Pancreas (tissue), 10 donors: Measurements from ENCODE around the gene ORC3. TPM values are rescaled to one million over a fixed set of nuclear protein-coding genes. Genes with fewer than 3 reads are reported as not detected.
"Not testable (repeated sequence)": the region's sequence is repeated elsewhere in the genome, so short reads cannot be mapped to it uniquely, and the experiment has no call there.

ENCODE experiments used
- ATAC-seq, 4 donors: fragments of 200-7000 bp; cut with Tn5 transposase; one replicate each; pipeline versions ENCODE4 v1.8.0 to v1.9.1; 2020; ENCODE audit warnings: mild to moderate bottlenecking in 4 of 4, moderate library complexity in 4 of 4
- DNase-seq, 6 donors: peaks; one replicate each; pipeline ENCODE4 v3.0.0-alpha.2; 2020
- FAIRE-seq: peaks from 2 replicates; lab custom pipeline; 2012; peaks lifted over from hg19 to GRCh38; lab: Jason Lieb, UNC
- H3K27ac ChIP-seq, 4 donors: fragments of 200-600 bp; sonication (generic); 1 replicate in 3 of 4; 2 replicates in 1 of 4; pipeline versions ENCODE4 v1.5.0 to v1.8.0; 2020
- H3K27me3 ChIP-seq, 4 donors: fragments of 200-600 bp; one replicate each; pipeline ENCODE4 v1.8.0; 2021
- H3K36me3 ChIP-seq, 3 donors: fragments of 200-600 bp; sonication (generic) in 1 of 3; one replicate each; pipeline versions ENCODE4 v1.5.0 to v1.8.0; 2020 to 2021
- H3K4me1 ChIP-seq, 3 donors: fragments of 200-600 bp; one replicate each; pipeline ENCODE4 v1.8.0; 2021
- H3K4me3 ChIP-seq, 4 donors: fragments of 200-600 bp; sonication (generic) in 2 of 4; one replicate each; pipeline versions ENCODE4 v1.5.0 to v1.8.0; 2020 to 2021
- H3K9me3 ChIP-seq, 4 donors: fragments of 200-600 bp; one replicate each; pipeline ENCODE4 v1.8.0; 2021
- CTCF ChIP-seq, 4 donors: fragments of 200-600 bp; sonication (generic) in 3 of 4; IDR thresholded peaks; one replicate each; pipeline versions ENCODE4 v1.5.0 to v1.8.0; 2021; ENCODE audit warnings: antibody characterized with exemption in 4 of 4
- WGBS, 2 donors: extraction: QIAGEN DNeasy Blood & Tissue Kit; methylation state at CpG; one replicate each; pipeline ENCODE4 v1.1.7; 2013; 5-methylcytosine and 5-hydroxymethylcytosine counted together
- intact Hi-C, 3 donors: fragments of 100-400 bp; cut with DNase I; formaldehyde crosslinking; loops; one replicate each; pipeline versions ENCODE4 v1.11.1 to v1.14.2; 2022
- polyA plus RNA-seq, 2 donors: library from polyadenylated mRNA; stranded (reverse); fragments of 200-250 nt; gene quantifications; one replicate each; pipeline ENCODE4 v1.2.3, GENCODE V29; 2013
- total RNA-seq, 6 donors: library from RNA; stranded (reverse); fragmentation: NEBNext Ultra II Directional in 4 of 6; extraction: Animal tissue kit (Norgen Biotek cat#: 25700) in 4 of 6; gene quantifications; one replicate each; pipeline versions ENCODE4 v1.2.1 to v1.2.4, GENCODE V29; 2021 to 2023
- donor health status: healthy with polysubstance abuse.
- donor health status: DM: no; HTN: no; CAD: no; lungs with moderate emphysema.
- donor health status: DM: no; HTN: no; CAD: no.
- donor health status: control.
- donor health status: control.
- donor health status: Bipolar disorder and iron deficiency.
- donor health status: DM: yes; HTN: yes; CAD: no.
- donor health status: DM: no; HTN: no; CAD: no.
- donor health status: DM: no; HTN: no; CAD: no.
- donor health status: DM: yes; HTN: yes; CAD: no.

ORC3 gene
- total and polyA plus RNA-seq, 8 donors: 5.5 to 11.6 (median 7.6) TPM

GRCh38 chr6:87675004-87675681 is 85.2 kb downstream of the ORC3 start:
- intact Hi-C loops: no loop called here
- FAIRE-seq (no peak), DNase-seq (no peak), ATAC-seq (peak in 1 of 4 donors; percentile 22)
- Histone ChIP-seq H3K4me1 (no peaks in the 10 kb centered on the region), H3K27me3 (no peaks in the 10 kb centered on the region), H3K27ac (no peak overlapping the region), H3K9me3 (no peaks in the 10 kb centered on the region), H3K36me3 (peaks cover 3 to 29% (median 14%) of the 10 kb centered on the region in 3 donors), H3K4me3 (no peak overlapping the region)
- TF ChIP-seq CTCF (IDR thresholded peaks at IDR 0.05): no peak
- WGBS, 2 donors: 62 to 66% methylated on average over 4 of the region's 4 CpGs

GRCh38 chr6:87682310-87682709 is 92.4 kb downstream of the ORC3 start:
- Histone ChIP-seq H3K36me3 (peaks cover 0 to 11% (median 8%) of the 10 kb centered on the region in 3 donors), H3K27ac (no peak overlapping the region), H3K9me3 (no peaks in the 10 kb centered on the region), H3K27me3 (no peaks in the 10 kb centered on the region), H3K4me1 (peaks cover 0 to 9% (median 0%) of the 10 kb centered on the region in 3 donors), H3K4me3 (no peak overlapping the region)
- no peak for TF ChIP-seq CTCF (IDR thresholded peaks at IDR 0.05)
- intact Hi-C loops: no loop called here
- no peak for ATAC-seq
- DNase-seq: no peak
- no peak for FAIRE-seq

- ATAC-seq (no peak), FAIRE-seq (no peak), DNase-seq (no peak)
- TF ChIP-seq CTCF (IDR thresholded peaks at IDR 0.05): no peak
- intact Hi-C loops: no loop called here
- H3K4me1 ChIP-seq: peaks cover 0 to 9% (median 0%) of the 10 kb centered on the region in 3 donors
- H3K4me3 ChIP-seq: no peak overlapping the region
- peaks cover 0 to 5% (median 0%) of the 10 kb centered on the region in 3 donors for H3K36me3 ChIP-seq
- no peaks in the 10 kb centered on the region for H3K9me3 ChIP-seq
- no peak overlapping the region for H3K27ac ChIP-seq
- H3K27me3 ChIP-seq: no peaks in the 10 kb centered on the region
- 83 to 84% methylated on average over 3 of the region's 3 CpGs for WGBS, 2 donors
These were observed 94.0 kb downstream of the ORC3 start for GRCh38 chr6:87683890-87684289.

- H3K36me3 ChIP-seq: no peaks in the 10 kb centered on the region
- intact Hi-C loops: no loop called here
- H3K9me3 ChIP-seq: no peaks in the 10 kb centered on the region
- no peaks in the 10 kb centered on the region for H3K27me3 ChIP-seq
- H3K27ac ChIP-seq: no peak overlapping the region
- ATAC-seq (peak in 2 of 4 donors; percentile 57 to 68), FAIRE-seq (no peak), DNase-seq (no peak)
- no peak for TF ChIP-seq CTCF (IDR thresholded peaks at IDR 0.05)
- peaks cover 0 to 9% (median 3%) of the 10 kb centered on the region in 3 donors for H3K4me1 ChIP-seq
- WGBS, 2 donors: 15 to 21% methylated on average over 1 of the region's 1 CpG
- no peak overlapping the region for H3K4me3 ChIP-seq
These were observed 95.1 kb downstream of the ORC3 start for GRCh38 chr6:87684895-87685654.

- H3K9me3 ChIP-seq, DNase-seq, H3K4me1 ChIP-seq, intact Hi-C loops, H3K36me3 ChIP-seq, H3K27me3 ChIP-seq, H3K4me3 ChIP-seq, H3K27ac ChIP-seq, FAIRE-seq: not testable (repeated sequence)
- 75 to 84% methylated on average over 11 of the region's 11 CpGs for WGBS, 2 donors
- ATAC-seq: peak in 1 of 4 donors; percentile 17
These were observed 96.8 kb downstream of the ORC3 start for GRCh38 chr6:87686636-87687205.
